ENCODE measurements around the gene BBS7. TPM values are rescaled to one million over a fixed set of nuclear protein-coding genes. Genes with fewer than 3 reads are reported as not detected.

BBS7 gene
- total RNA-seq, 1 experiment from 2014 or later, result 20.5 TPM

- no peaks in the 10 kb centered on the region for H3K9me3 Mint-ChIP-seq
- POLR2A ChIA-PET, result interaction anchor here (1.2 kb wide), 1 partner anchor 27 kb away, joined by 3 read pairs; no protein-coding TSS in a partner anchor
- no peaks in the 10 kb centered on the region for H3K27me3 Mint-ChIP-seq (ENCODE audit: low read depth)
- no peaks in the 10 kb centered on the region for H3K36me3 Mint-ChIP-seq
- peaks cover 28% of the 10 kb centered on the region for H3K4me1 Mint-ChIP-seq
- DNase-seq (ENCODE audit: low spot score) (no peak), ATAC-seq (peak; percentile 64)
- TF ChIP-seq ZNF532 (CRISPR knock-in tag; IDR thresholded peaks at IDR 0.05; ENCODE audit: borderline replicate concordance), result no peak
- TF ChIP-seq ARID4B (CRISPR knock-in tag; IDR thresholded peaks at IDR 0.05; ENCODE audit: borderline replicate concordance), result no peak
- H3K27ac Mint-ChIP-seq, result peak overlapping the region; percentile 58
- CTCF ChIA-PET, result interaction anchor here (1.4 kb wide), 1 partner anchor 28 kb away, joined by 3 read pairs; no protein-coding TSS in a partner anchor
- no peak overlapping the region for H3K4me3 Mint-ChIP-seq
These were observed 74.0 kb downstream of the BBS7 start for GRCh38 chr4:121796283-121796682.

GRCh38 chr4:121794505-121795188 lies 75.6 kb downstream of the BBS7 start:
- ChIA-PET POLR2A (no interaction called here), CTCF (no interaction called here)
- TF ChIP-seq TEAD1 (CRISPR knock-in tag; IDR thresholded peaks at IDR 0.05) (no peak), GABPB1 (CRISPR knock-in tag; IDR thresholded peaks at IDR 0.05) (no peak), EMX1 (CRISPR knock-in tag; IDR thresholded peaks at IDR 0.05) (no peak), E2F5 (CRISPR knock-in tag; IDR thresholded peaks at IDR 0.05) (no peak), FOXK1 (CRISPR knock-in tag; IDR thresholded peaks at IDR 0.05) (no peak), ZNF416 (CRISPR knock-in tag; IDR thresholded peaks at IDR 0.05) (no peak), PREB (CRISPR knock-in tag; IDR thresholded peaks at IDR 0.05; ENCODE audit: borderline replicate concordance) (no peak), ATF1 (CRISPR knock-in tag; IDR thresholded peaks at IDR 0.05) (no peak), NFATC4 (CRISPR knock-in tag; IDR thresholded peaks at IDR 0.05) (no peak), ZMAT4 (CRISPR knock-in tag; IDR thresholded peaks at IDR 0.05) (no peak), ZNF121 (CRISPR knock-in tag; IDR thresholded peaks at IDR 0.05) (no peak), ETV6 (CRISPR knock-in tag; IDR thresholded peaks at IDR 0.05) (no peak), MAX (CRISPR knock-in tag; IDR thresholded peaks at IDR 0.05) (no peak), KAT7 (CRISPR knock-in tag; IDR thresholded peaks at IDR 0.05; ENCODE audit: borderline replicate concordance) (no peak), ZNF317 (CRISPR knock-in tag; IDR thresholded peaks at IDR 0.05; ENCODE audit: borderline replicate concordance, low read depth) (no peak), ATF3 (CRISPR knock-in tag; conservative IDR thresholded peaks at IDR 0.05) (no peak), ZSCAN18 (CRISPR knock-in tag; IDR thresholded peaks at IDR 0.05) (no peak)
- Mint-ChIP-seq H3K27me3 (ENCODE audit: low read depth) (no peaks in the 10 kb centered on the region), H3K4me1 (peaks cover 24% of the 10 kb centered on the region), H3K27ac (no peak overlapping the region), H3K9me3 (no peaks in the 10 kb centered on the region), H3K36me3 (no peaks in the 10 kb centered on the region), H3K4me3 (no peak overlapping the region)
- DNase-seq (ENCODE audit: low spot score), result no peak
- ATAC-seq, result peak; percentile 69

Data from WTC11 (cell line).